ENCODE measurements around the gene FHDC1.

DNA sequence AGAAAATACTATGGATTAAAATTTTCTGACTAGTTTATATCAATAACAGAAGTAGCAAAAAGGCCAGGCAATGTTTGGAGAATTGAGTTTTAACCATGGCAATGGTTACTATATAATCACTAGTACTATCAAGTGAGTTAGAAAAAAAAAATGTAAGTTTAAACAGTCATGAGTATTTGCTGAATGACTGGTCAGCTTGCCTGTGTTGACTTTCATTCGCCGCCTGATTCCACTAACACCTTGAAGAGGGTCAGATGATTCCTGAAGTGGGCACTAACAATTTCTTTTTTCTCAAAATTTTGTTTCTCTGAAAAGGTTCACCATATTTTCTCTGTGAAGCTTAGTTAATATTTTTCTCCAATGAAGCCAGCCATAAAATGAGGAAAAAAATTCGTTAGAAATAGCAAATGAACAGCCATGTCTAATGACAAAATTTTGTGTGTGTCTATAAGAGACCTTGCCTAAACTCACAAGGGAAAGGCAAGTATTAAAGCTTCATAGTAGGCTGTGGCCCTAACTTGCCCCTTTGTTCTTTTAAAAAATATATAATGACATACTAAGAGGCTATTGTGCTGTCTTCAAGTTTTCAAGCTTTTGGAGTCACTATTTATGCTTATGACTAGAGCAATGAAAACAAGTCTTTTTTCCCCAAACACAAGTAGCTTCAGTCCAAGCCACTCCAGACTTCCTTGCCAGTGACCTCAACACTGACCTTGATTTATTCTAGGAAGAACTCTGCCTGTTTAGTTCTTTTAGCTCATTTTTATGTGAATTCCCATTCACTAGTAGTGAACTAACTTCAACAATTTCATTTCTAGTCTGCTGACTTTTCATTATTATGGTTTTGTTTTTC lies 18.4 kb upstream of the FHDC1 start:
- no peak for TF ChIP-seq POLR2A (IDR thresholded peaks at IDR 0.05)
- TF ChIP-seq, protein P1, sequence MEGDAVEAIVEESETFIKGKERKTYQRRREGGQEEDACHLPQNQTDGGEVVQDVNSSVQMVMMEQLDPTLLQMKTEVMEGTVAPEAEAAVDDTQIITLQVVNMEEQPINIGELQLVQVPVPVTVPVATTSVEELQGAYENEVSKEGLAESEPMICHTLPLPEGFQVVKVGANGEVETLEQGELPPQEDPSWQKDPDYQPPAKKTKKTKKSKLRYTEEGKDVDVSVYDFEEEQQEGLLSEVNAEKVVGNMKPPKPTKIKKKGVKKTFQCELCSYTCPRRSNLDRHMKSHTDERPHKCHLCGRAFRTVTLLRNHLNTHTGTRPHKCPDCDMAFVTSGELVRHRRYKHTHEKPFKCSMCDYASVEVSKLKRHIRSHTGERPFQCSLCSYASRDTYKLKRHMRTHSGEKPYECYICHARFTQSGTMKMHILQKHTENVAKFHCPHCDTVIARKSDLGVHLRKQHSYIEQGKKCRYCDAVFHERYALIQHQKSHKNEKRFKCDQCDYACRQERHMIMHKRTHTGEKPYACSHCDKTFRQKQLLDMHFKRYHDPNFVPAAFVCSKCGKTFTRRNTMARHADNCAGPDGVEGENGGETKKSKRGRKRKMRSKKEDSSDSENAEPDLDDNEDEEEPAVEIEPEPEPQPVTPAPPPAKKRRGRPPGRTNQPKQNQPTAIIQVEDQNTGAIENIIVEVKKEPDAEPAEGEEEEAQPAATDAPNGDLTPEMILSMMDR (IDR thresholded peaks at IDR 0.05), result no peak
